HCT116 (cell line): ENCODE data around the gene ZFR2. TPM values are rescaled to one million over a fixed set of nuclear protein-coding genes. Genes with fewer than 3 reads are reported as not detected.

ENCODE experiments used
- ATAC-seq: fragments of 200-7000 bp; cut with Tn5 transposase; 2 replicates; pipeline ENCODE4 v1.9.1; 2020; ENCODE audit warnings: mild to moderate bottlenecking, moderate library complexity
- BruUV-seq: library from RNA; stranded (reverse); fragments of 400-500 nt; replicated peaks from 2 replicates; lab custom pipeline; 2021; lab: Mats Ljungman, UMichigan
- CTCF ChIA-PET: fragments of 300-600 bp; sonication (Branson Sonifier 250); formaldehyde crosslinking; loops from one replicate; lab custom pipeline; 2021; ENCODE audit warnings: antibody characterized with exemption; lab: Charles Lee
- POLR2A ChIA-PET: fragments of 300-600, 350-600 bp; sonication (Branson Sonifier 250); formaldehyde crosslinking; loops from one replicate; lab custom pipeline; 2021; ENCODE audit warnings: antibody characterized with exemption; lab: Charles Lee
- RAD21 ChIA-PET, 2 experiments: fragments of 300-600 bp; sonication (Branson Sonifier 250); formaldehyde crosslinking; loops; one replicate each; lab custom pipeline; 2023; ENCODE audit warnings: low total read pairs in 2 of 2; ENCODE audit not compliant: uncharacterized antibody in 2 of 2, unreplicated experiment in 2 of 2, low non-redundant PET in 1 of 2; lab: Charles Lee
- DNase-seq: peaks from one replicate; pipeline ENCODE4 v3.0.0-alpha.2; 2010; ENCODE audit warnings: low read depth, low spot score
- H2AFZ ChIP-seq: fragments of 200-600 bp; shearing (Covaris generic), sonication (generic); 2 replicates; pipeline ENCODE4 v1.6.1; 2017; ENCODE audit warnings: low read depth, mixed run types, mixed read lengths, antibody characterized with exemption, low read length; ENCODE audit not compliant: poor library complexity, severe bottlenecking
- H3K27ac ChIP-seq: 2 replicates; pipeline ENCODE4 v1.5.1; 2012; ENCODE audit warnings: low read depth, low read length
- H3K27me3 ChIP-seq: fragments of 200-600 bp; sonication (generic); 2 replicates; pipeline ENCODE4 v1.6.1; 2016; ENCODE audit warnings: mixed run types, low read length, mixed read lengths; ENCODE audit not compliant: insufficient read depth
- H3K36me3 ChIP-seq, 2 experiments: fragments of 200-500 bp in 1 of 2; fragments of 200-600 bp in 1 of 2; sonication (Bioruptor generic) in 1 of 2; sonication (generic) in 1 of 2; 2 replicates each; pipeline versions ENCODE4 v1.5.1 to v1.6.1; 2014 to 2016; ENCODE audit warnings: low read length in 2 of 2, inconsistent platforms in 1 of 2, mixed read lengths in 1 of 2, mixed run types in 1 of 2; ENCODE audit not compliant: insufficient read depth in 2 of 2, control insufficient read depth in 1 of 2
- H3K4me1 ChIP-seq, 2 experiments: fragments of 200-600 bp in 1 of 2; sonication (generic) in 1 of 2; 2 replicates each; pipeline versions ENCODE4 v1.5.1 to v1.6.1; 2012 to 2017; ENCODE audit warnings: low read length in 2 of 2, inconsistent platforms in 1 of 2, mild to moderate bottlenecking in 1 of 2, mixed read lengths in 1 of 2, mixed run types in 1 of 2, moderate library complexity in 1 of 2; ENCODE audit not compliant: insufficient read depth in 2 of 2, control insufficient read depth in 1 of 2
- H3K4me2 ChIP-seq: fragments of 200-600 bp; sonication (generic); 2 replicates; pipeline ENCODE4 v1.6.1; 2017; ENCODE audit warnings: mixed run types, low read length, mixed read lengths
- H3K4me3 ChIP-seq, 2 experiments: fragments of 200-600 bp in 1 of 2; sonication (generic) in 1 of 2; replicated peaks in 1 of 2; 2 replicates each; pipeline ENCODE4 v1.5.1; 2011 to 2016; ENCODE audit warnings: low read length in 2 of 2, control low read depth in 1 of 2, low read depth in 1 of 2, mild to moderate bottlenecking in 1 of 2, mixed read lengths in 1 of 2, mixed run types in 1 of 2
- H3K79me2 ChIP-seq: fragments of 200-600 bp; sonication (generic); 2 replicates; pipeline ENCODE4 v1.6.1; 2017; ENCODE audit warnings: mild to moderate bottlenecking, mixed run types, low read length, moderate library complexity, mixed read lengths; ENCODE audit not compliant: insufficient read depth
- H3K9ac ChIP-seq: fragments of 200-600 bp; sonication (generic); 2 replicates; pipeline ENCODE4 v1.6.1; 2016; ENCODE audit warnings: low read length, mixed read lengths
- H3K9me2 ChIP-seq: fragments of 200-600 bp; sonication (generic), shearing (Covaris generic); 2 replicates; pipeline ENCODE4 v1.6.1; 2017; ENCODE audit warnings: mixed run types, mild to moderate bottlenecking, moderate library complexity; ENCODE audit not compliant: insufficient read depth
- H3K9me3 ChIP-seq, 2 experiments: fragments of 200-500 bp in 1 of 2; fragments of 200-600 bp in 1 of 2; sonication (Bioruptor generic) in 1 of 2; sonication (generic) in 1 of 2; 2 replicates each; pipeline ENCODE4 v1.6.1; 2014 to 2017; ENCODE audit warnings: low read length in 2 of 2, mixed read lengths in 2 of 2, inconsistent platforms in 1 of 2, low read depth in 1 of 2, mild to moderate bottlenecking in 1 of 2, mixed run types in 1 of 2, moderate library complexity in 1 of 2; ENCODE audit not compliant: control insufficient read depth in 1 of 2, insufficient read depth in 1 of 2
- H4K20me1 ChIP-seq: fragments of 200-600 bp; sonication (generic), shearing (Covaris generic); 2 replicates; pipeline ENCODE4 v1.6.1; 2017; ENCODE audit warnings: mixed run types, mild to moderate bottlenecking, moderate library complexity; ENCODE audit not compliant: insufficient read depth
- ATF3 ChIP-seq: IDR thresholded peaks from 2 replicates; pipeline ENCODE4 v1.6.1; 2012
- CTCF ChIP-seq, 3 experiments: fragments of 200-600 bp in 1 of 3; sonication (generic) in 1 of 3; IDR thresholded peaks in 2 of 3; conservative IDR thresholded peaks in 1 of 3; 2 replicates each; pipeline ENCODE4 v1.5.1; 2012 to 2017; ENCODE audit warnings: low read depth in 2 of 3, low read length in 2 of 3, antibody characterized with exemption in 1 of 3, borderline replicate concordance in 1 of 3, control low read depth in 1 of 3, mild to moderate bottlenecking in 1 of 3, mixed read lengths in 1 of 3, mixed run types in 1 of 3, moderate library complexity in 1 of 3; ENCODE audit not compliant: insufficient read depth in 1 of 3
- FOSL1 ChIP-seq: IDR thresholded peaks from 2 replicates; pipeline ENCODE4 v1.6.1; 2012; ENCODE audit warnings: low read depth
- MAX ChIP-seq: IDR thresholded peaks from 2 replicates; pipeline ENCODE4 v1.6.1; 2012
- POLR2AphosphoS5 ChIP-seq: IDR thresholded peaks from 2 replicates; pipeline ENCODE4 v1.6.1; 2011; ENCODE audit warnings: mild to moderate bottlenecking, low read depth, low read length, moderate library complexity
- RAD21 ChIP-seq: IDR thresholded peaks from 2 replicates; pipeline ENCODE4 v1.6.1; 2012; ENCODE audit warnings: low read depth, mild to moderate bottlenecking
- SIN3A ChIP-seq: IDR thresholded peaks from 2 replicates; pipeline ENCODE4 v1.6.1; 2012; ENCODE audit warnings: low read depth
- SP1 ChIP-seq: IDR thresholded peaks from 2 replicates; pipeline ENCODE4 v1.6.1; 2012; ENCODE audit warnings: low read depth
- TCF7L2 ChIP-seq: IDR thresholded peaks from 2 replicates; pipeline ENCODE4 v1.7.0; 2011; ENCODE audit warnings: borderline replicate concordance, inconsistent platforms; ENCODE audit not compliant: insufficient read depth, insufficient read length; ENCODE audit errors: extremely low read depth
- YY1 ChIP-seq: IDR thresholded peaks from 2 replicates; pipeline ENCODE4 v1.6.1; 2011; ENCODE audit warnings: low read length, low read depth, moderate library complexity, mild to moderate bottlenecking; ENCODE audit not compliant: insufficient replicate concordance; ENCODE audit errors: extremely low read depth
- ZBTB33 ChIP-seq: IDR thresholded peaks from 2 replicates; pipeline ENCODE4 v1.6.1; 2011; ENCODE audit warnings: mild to moderate bottlenecking, low read length, moderate library complexity; ENCODE audit not compliant: insufficient replicate concordance; ENCODE audit errors: extremely low read depth
- ZFX ChIP-seq: fragments of 450-650 bp; IDR thresholded peaks from 2 replicates; pipeline ENCODE4 v1.6.1; 2017
- ZNF274 ChIP-seq: fragments of 200-500 bp; sonication (Bioruptor generic); IDR thresholded peaks from 2 replicates; pipeline ENCODE4 v1.6.1; 2014; ENCODE audit warnings: mild to moderate bottlenecking, low read depth, low read length, inconsistent platforms
- intact Hi-C: fragments of 100-400 bp; cut with micrococcal nuclease; formaldehyde crosslinking; loops from 2 replicates; pipeline ENCODE4 v1.10.0; 2022
- total RNA-seq: library from RNA; stranded (reverse); gene quantifications from one replicate; pipeline ENCODE4 v1.2.1, GENCODE V29; 2021; ENCODE audit not compliant: unreplicated experiment
- TF ChIP-seq, protein P1 (sequence below): IDR thresholded peaks from 2 replicates; pipeline ENCODE4 v1.6.1; 2012; ENCODE audit warnings: low read depth

ZFR2 gene
- total RNA-seq, 1 experiment from 2014 or later: 0.34 TPM

DNA sequence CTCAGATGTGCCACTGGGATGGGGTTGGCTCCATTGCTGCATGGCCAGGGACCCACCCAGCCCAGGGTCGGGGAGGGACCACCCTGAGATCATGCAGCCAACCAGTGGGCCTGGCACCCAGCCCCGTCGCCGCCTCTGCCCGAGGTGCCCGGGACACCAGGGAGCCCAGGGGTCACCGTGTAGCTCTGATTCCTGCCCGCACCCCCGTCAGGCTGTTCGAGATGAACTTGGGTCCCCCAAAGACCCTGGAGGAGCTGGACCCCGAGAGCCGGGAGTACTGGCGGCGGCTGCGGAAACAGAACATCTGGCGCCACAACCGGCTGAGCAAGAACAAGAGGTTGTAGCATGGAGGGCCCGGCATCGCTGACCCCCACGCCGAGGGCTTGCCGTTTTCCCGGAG is 101.8 kb downstream of the ZFR2 start:
- Histone ChIP-seq H3K4me3 (no peak overlapping the region), H3K9me2 (no peaks in the 10 kb centered on the region), H2AFZ (no peak overlapping the region), H3K36me3 (peaks cover 0 to 5% of the 10 kb centered on the region in 2 experiments; a peak in 2 of 4 replicates), H3K9ac (no peak overlapping the region), H3K4me2 (no peak overlapping the region), H4K20me1 (no peaks in the 10 kb centered on the region), H3K4me1 (peaks cover 3 to 5% of the 10 kb centered on the region in 2 experiments; a peak in 2 of 4 replicates), H3K79me2 (peaks cover 6% of the 10 kb centered on the region), H3K27ac (no peak overlapping the region), H3K27me3 (no peaks in the 10 kb centered on the region), H3K9me3 (no peaks in the 10 kb centered on the region)
- no peak for ATAC-seq
- CTCF ChIA-PET: no interaction called here
- intact Hi-C loops: no loop called here
- no TSS peak for BruUV-seq
- TF ChIP-seq MAX (no peak), RAD21 (no peak), SIN3A (no peak), ZNF274 (no peak), ATF3 (no peak), POLR2AphosphoS5 (no peak), SP1 (no peak), YY1 (no peak), TCF7L2 (no peak), ZBTB33 (no peak), ZFX (no peak), CTCF (IDR thresholded peaks at IDR 0.05 in 2 of 3, conservative IDR thresholded peaks at IDR 0.05 in 1 of 3; ENCODE audit: borderline replicate concordance in 1 of 3, insufficient read depth in 1 of 3, low read depth in 2 of 3, low read length in 2 of 3) (no peak), FOSL1 (no peak)
- TF ChIP-seq, protein P1, sequence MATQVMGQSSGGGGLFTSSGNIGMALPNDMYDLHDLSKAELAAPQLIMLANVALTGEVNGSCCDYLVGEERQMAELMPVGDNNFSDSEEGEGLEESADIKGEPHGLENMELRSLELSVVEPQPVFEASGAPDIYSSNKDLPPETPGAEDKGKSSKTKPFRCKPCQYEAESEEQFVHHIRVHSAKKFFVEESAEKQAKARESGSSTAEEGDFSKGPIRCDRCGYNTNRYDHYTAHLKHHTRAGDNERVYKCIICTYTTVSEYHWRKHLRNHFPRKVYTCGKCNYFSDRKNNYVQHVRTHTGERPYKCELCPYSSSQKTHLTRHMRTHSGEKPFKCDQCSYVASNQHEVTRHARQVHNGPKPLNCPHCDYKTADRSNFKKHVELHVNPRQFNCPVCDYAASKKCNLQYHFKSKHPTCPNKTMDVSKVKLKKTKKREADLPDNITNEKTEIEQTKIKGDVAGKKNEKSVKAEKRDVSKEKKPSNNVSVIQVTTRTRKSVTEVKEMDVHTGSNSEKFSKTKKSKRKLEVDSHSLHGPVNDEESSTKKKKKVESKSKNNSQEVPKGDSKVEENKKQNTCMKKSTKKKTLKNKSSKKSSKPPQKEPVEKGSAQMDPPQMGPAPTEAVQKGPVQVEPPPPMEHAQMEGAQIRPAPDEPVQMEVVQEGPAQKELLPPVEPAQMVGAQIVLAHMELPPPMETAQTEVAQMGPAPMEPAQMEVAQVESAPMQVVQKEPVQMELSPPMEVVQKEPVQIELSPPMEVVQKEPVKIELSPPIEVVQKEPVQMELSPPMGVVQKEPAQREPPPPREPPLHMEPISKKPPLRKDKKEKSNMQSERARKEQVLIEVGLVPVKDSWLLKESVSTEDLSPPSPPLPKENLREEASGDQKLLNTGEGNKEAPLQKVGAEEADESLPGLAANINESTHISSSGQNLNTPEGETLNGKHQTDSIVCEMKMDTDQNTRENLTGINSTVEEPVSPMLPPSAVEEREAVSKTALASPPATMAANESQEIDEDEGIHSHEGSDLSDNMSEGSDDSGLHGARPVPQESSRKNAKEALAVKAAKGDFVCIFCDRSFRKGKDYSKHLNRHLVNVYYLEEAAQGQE: no peak
- POLR2A ChIA-PET: no interaction called here
- DNase-seq: no peak
- RAD21 ChIA-PET: no interaction called here
